HepG2 (cell line): ENCODE data around the gene FDXACB1. TPM values are rescaled to one million over a fixed set of nuclear protein-coding genes. Genes with fewer than 3 reads are reported as not detected.
A peak's percentile ranks its signal among the peaks of the same experiment; 100 is the strongest.

ENCODE experiments used
- CENPBD1 ChIP-seq: sonication (generic); formaldehyde crosslinking; IDR thresholded peaks from 2 replicates; pipeline ENCODE4 v1.8.0; 2022; ENCODE audit warnings: missing genetic modification reagents, low read depth, mild to moderate bottlenecking, borderline replicate concordance
- KDM5B ChIP-seq: sonication (generic); formaldehyde crosslinking; IDR thresholded peaks from 2 replicates; pipeline ENCODE4 v1.4.0; 2020; ENCODE audit warnings: missing genetic modification reagents, mild to moderate bottlenecking, borderline replicate concordance
- KLF9 ChIP-seq: IDR thresholded peaks from 2 replicates; pipeline ENCODE4 v1.6.1; 2016; ENCODE audit warnings: low read depth
- PLRG1 ChIP-seq: fragments of 450-650 bp; conservative IDR thresholded peaks from 2 replicates; pipeline ENCODE4 v1.6.1; 2016
- SOX13 ChIP-seq, 3 experiments: fragments of 450-650 bp in 1 of 3; sonication (generic) in 1 of 3; formaldehyde crosslinking in 1 of 3; IDR thresholded peaks in 2 of 3; conservative IDR thresholded peaks in 1 of 3; 2 replicates each; pipeline versions ENCODE4 v1.5.0 to v1.6.1; 2016 to 2020; ENCODE audit warnings: antibody characterized with exemption in 1 of 3, mild to moderate bottlenecking in 1 of 3, missing compliant biosample characterization in 1 of 3, missing genetic modification reagents in 1 of 3, moderate library complexity in 1 of 3
- TBX2 ChIP-seq: sonication (generic); formaldehyde crosslinking; IDR thresholded peaks from 2 replicates; pipeline ENCODE4 v1.5.0; 2020; ENCODE audit warnings: missing genetic modification reagents, mild to moderate bottlenecking, borderline replicate concordance
- ZBTB14 ChIP-seq: sonication (generic); formaldehyde crosslinking; IDR thresholded peaks from 2 replicates; pipeline ENCODE4 v1.4.0; 2020; ENCODE audit warnings: missing genetic modification reagents
- ZBTB38 ChIP-seq: sonication (generic); formaldehyde crosslinking; IDR thresholded peaks from 2 replicates; pipeline ENCODE4 v1.5.1; 2020; ENCODE audit warnings: mild to moderate bottlenecking, missing genetic modification reagents
- ZC3H4 ChIP-seq: sonication (generic); formaldehyde crosslinking; IDR thresholded peaks from 2 replicates; pipeline ENCODE4 v1.4.0; 2020; ENCODE audit warnings: missing genetic modification reagents, borderline replicate concordance
- ZFP91 ChIP-seq: sonication (generic); formaldehyde crosslinking; IDR thresholded peaks from 2 replicates; pipeline ENCODE4 v1.9.0; 2022; ENCODE audit warnings: missing genetic modification reagents, mild to moderate bottlenecking, borderline replicate concordance
- ZNF101 ChIP-seq: sonication (generic); formaldehyde crosslinking; IDR thresholded peaks from 2 replicates; pipeline ENCODE4 v1.4.0; 2020; ENCODE audit warnings: mild to moderate bottlenecking, low read depth, missing genetic modification reagents, borderline replicate concordance
- ZNF549 ChIP-seq: sonication (generic); formaldehyde crosslinking; IDR thresholded peaks from 2 replicates; pipeline ENCODE4 v1.5.0; 2020; ENCODE audit warnings: missing genetic modification reagents
- ZNF577 ChIP-seq: sonication (generic); formaldehyde crosslinking; IDR thresholded peaks from 2 replicates; pipeline ENCODE4 v1.4.0; 2020; ENCODE audit warnings: mild to moderate bottlenecking, low read depth, missing genetic modification reagents, borderline replicate concordance
- ZNF687 ChIP-seq: sonication (generic); formaldehyde crosslinking; IDR thresholded peaks from 2 replicates; pipeline ENCODE4 v1.5.1; 2020; ENCODE audit warnings: mild to moderate bottlenecking, missing genetic modification reagents, moderate library complexity
- ZSCAN21 ChIP-seq: sonication (generic); formaldehyde crosslinking; IDR thresholded peaks from 2 replicates; pipeline ENCODE4 v1.8.0; 2022; ENCODE audit warnings: mild to moderate bottlenecking, missing genetic modification reagents, moderate library complexity, borderline replicate concordance
- polyA plus RNA-seq, 8 experiments: library from polyadenylated mRNA; depleted of rRNA in 3 of 8; stranded (reverse) in 7 of 8; unstranded in 1 of 8; fragments of >200 nt; fragmentation: Illumina TruSeq in 4 of 8; extraction: Trizol in 4 of 8; gene quantifications; 2 replicates each; pipeline versions ENCODE4 v1.2.1 to v1.2.3, GENCODE V29; 2011 to 2016; ENCODE audit warnings: low read depth in 4 of 8, missing spikeins in 1 of 8, mixed read lengths in 1 of 8; ENCODE audit not compliant: insufficient read depth in 1 of 8
- total RNA-seq, 5 experiments: library from RNA; depleted of rRNA; stranded (reverse); fragments of >200 nt; fragmentation: Illumina TruSeq; extraction: Trizol; gene quantifications; 2 replicates each; pipeline ENCODE4 v1.2.3, GENCODE V29; 2016; ENCODE audit warnings: low read depth in 1 of 5
- TF ChIP-seq, protein P1 (sequence below): sonication (generic); formaldehyde crosslinking; IDR thresholded peaks from 2 replicates; pipeline ENCODE4 v1.8.0; 2023; ENCODE audit warnings: mild to moderate bottlenecking, missing genetic modification reagents
- TF ChIP-seq, protein P2 (sequence below): sonication (generic); formaldehyde crosslinking; IDR thresholded peaks from 2 replicates; pipeline ENCODE4 v1.5.0; 2020; ENCODE audit warnings: missing genetic modification reagents

Gene FDXACB1
- total and polyA plus RNA-seq, 2 of the 13 experiments (the other 11 are each of a cell fraction or from before 2014, with no cell fraction given) = 1.1 to 3.4 TPM

DNA sequence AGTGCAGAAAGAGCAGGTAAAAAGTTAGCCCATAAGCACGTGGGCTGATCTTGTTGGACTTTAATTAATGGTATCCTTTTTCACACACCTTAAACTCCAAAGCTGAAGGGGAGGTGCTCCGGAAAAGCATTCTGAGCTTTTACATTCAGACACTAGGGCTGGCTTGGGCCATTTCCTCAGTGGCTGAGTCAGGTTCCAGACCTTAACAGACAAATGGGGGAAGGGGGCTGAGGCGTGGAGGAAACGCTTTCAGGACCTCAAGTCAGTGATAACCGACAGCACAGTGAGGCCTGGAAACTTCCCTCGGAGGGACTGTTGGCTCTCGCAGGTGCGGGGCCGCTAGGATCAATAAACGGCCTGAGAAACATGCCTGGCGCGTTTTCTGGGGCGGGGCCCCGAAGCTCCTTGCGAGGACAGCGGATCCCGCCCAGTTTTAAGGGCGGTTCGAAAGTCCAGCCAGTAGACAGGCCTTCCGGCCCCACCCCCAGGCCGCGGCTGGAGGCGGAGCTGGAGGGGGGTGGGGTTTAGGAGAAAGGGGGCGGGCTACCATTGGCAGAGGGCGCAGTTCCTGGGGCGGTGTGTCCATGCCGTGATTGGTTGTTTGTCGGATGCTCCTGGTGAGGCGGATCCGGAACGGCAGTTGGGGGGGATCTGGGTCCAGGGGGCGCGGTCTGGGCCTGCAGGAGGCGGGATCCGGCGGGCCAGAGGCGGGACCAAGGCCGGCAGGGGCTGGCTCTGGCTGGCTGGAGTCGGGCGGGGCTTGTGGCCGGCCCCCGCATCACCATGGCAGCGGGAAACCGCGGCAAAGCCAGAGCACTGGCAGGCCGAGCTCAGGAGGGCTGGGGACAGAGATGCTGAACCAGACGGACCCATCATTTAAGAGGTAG, 47.8 kb upstream of the FDXACB1 start (continued):
- TF ChIP-seq, protein P1, sequence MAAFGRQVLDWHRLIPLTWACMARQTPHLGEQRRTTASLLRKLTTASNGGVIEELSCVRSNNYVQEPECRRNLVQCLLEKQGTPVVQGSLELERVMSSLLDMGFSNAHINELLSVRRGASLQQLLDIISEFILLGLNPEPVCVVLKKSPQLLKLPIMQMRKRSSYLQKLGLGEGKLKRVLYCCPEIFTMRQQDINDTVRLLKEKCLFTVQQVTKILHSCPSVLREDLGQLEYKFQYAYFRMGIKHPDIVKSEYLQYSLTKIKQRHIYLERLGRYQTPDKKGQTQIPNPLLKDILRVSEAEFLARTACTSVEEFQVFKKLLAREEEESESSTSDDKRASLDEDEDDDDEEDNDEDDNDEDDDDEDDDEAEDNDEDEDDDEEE = 0 out of 2 replicates have a peak, but pooled peaks have one; percentile 31
- TF ChIP-seq ZNF549 (CRISPR knock-in tag) = no peak
- TF ChIP-seq CENPBD1 (CRISPR knock-in tag) = no peak
- peak; percentile 36 for TF ChIP-seq ZFP91 (CRISPR knock-in tag)
- TF ChIP-seq TBX2 (CRISPR knock-in tag) = peak; percentile 68
- TF ChIP-seq ZNF577 (CRISPR knock-in tag) = no peak
- TF ChIP-seq ZBTB38 (CRISPR knock-in tag) = no peak
- TF ChIP-seq, protein P2, sequence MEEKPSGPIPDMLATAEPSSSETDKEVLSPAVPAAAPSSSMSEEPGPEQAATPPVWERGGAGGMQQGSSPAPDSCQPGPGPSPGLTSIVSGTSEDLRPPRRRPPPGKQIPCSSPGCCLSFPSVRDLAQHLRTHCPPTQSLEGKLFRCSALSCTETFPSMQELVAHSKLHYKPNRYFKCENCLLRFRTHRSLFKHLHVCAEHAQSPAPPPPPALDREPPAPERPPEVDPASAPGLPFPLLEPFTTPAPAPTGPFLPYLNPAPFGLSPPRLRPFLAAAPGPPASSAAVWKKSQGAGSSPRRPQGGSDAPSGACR (CRISPR knock-in tag) = 0 out of 2 replicates have a peak, but pooled peaks have one; percentile 43
- TF ChIP-seq SOX13 (IDR thresholded peaks at IDR 0.05) = no peak
- no peak for TF ChIP-seq SOX13 (CRISPR knock-in tag; conservative IDR thresholded peaks at IDR 0.05 in 1 of 2, IDR thresholded peaks at IDR 0.05 in 1 of 2)
- no peak; the same call in 1 of the 2 replicates for TF ChIP-seq KLF9
- no peak for TF ChIP-seq ZBTB14
- peak; percentile 88; the same call in 1 of the 2 replicates for TF ChIP-seq KDM5B
- TF ChIP-seq ZC3H4 = no peak
- peak; percentile 98 for TF ChIP-seq ZNF687 (CRISPR knock-in tag)
- no peak for TF ChIP-seq PLRG1
- no peak for TF ChIP-seq ZNF101 (CRISPR knock-in tag)
- TF ChIP-seq ZSCAN21 (CRISPR knock-in tag) = peak; percentile 81; the same call in 1 of the 2 replicates
